ENCODE results near the gene CEP131. TPM values are rescaled to one million over a fixed set of nuclear protein-coding genes. Genes with fewer than 3 reads are reported as not detected.

Gene CEP131
- total RNA-seq, 5 donors from 2014 or later (not counting 1 experiment from before 2014, with no cell fraction given), result 9.0 to 15.8 (median 11.2) TPM

DNA sequence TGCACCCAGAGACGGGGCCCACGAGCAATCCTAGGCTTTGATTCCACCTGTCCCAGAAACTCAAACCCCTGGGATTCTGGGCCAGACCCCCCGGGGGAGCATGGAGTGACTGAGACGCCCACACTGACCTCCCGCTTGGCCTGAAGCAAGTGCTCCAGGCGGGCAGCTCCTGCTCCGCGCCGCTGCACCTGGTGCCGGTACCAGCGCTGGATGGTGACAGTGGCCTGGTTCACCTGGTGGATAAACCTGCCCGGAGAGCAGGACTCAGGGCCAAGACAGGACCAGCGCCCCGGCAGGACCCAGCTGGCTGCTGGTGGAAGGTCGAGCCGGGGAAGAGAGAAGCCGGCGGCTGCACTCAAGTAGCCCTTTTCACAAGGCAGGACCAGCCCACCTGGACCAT, 22.6 kb downstream of the CEP131 start:
- 98% methylated on average over 14 of the region's 18 CpGs for WGBS (ENCODE audit: insufficient coverage)
- CTCF ChIA-PET, result no interaction called here
- Histone ChIP-seq H3K4me1 (ENCODE audit: control insufficient read depth in 1 of 2, extremely low read depth in 1 of 2, insufficient read depth in 2 of 2, low read length in 2 of 2) (no peaks in the 10 kb centered on the region), H3K36me3 (ENCODE audit: control insufficient read depth in 2 of 2, extremely low read depth in 1 of 2, insufficient read depth in 1 of 2, low read length in 1 of 2) (peaks cover 5 to 15% of the 10 kb centered on the region in 2 donors), H3K27ac (ENCODE audit: low read length) (no peak overlapping the region), H3K27me3 (replicated peaks in 1 of 2; ENCODE audit: control insufficient read depth in 2 of 2, extremely low read depth in 1 of 2, insufficient read depth in 2 of 2, low read length in 1 of 2) (no peaks in the 10 kb centered on the region), H3K9me3 (no peaks in the 10 kb centered on the region), H3K4me3 (ENCODE audit: control insufficient read depth in 1 of 2, extremely low read depth in 1 of 2, low read length in 1 of 2) (no peak overlapping the region)
- no peak for ATAC-seq (replicated peaks in 1 of 4)
- no peaks in the 10 kb centered on the region for H3K27me3 Mint-ChIP-seq
- no peaks in the 10 kb centered on the region for H3K4me1 Mint-ChIP-seq
- POLR2A ChIA-PET, result no interaction called here
- no peaks in the 10 kb centered on the region for H3K36me3 Mint-ChIP-seq
- no peak overlapping the region for H3K27ac Mint-ChIP-seq
- H3K4me3 Mint-ChIP-seq, result no peak overlapping the region
- DNase-seq, result no peak
- no peaks in the 10 kb centered on the region for H3K9me3 Mint-ChIP-seq

DNA sequence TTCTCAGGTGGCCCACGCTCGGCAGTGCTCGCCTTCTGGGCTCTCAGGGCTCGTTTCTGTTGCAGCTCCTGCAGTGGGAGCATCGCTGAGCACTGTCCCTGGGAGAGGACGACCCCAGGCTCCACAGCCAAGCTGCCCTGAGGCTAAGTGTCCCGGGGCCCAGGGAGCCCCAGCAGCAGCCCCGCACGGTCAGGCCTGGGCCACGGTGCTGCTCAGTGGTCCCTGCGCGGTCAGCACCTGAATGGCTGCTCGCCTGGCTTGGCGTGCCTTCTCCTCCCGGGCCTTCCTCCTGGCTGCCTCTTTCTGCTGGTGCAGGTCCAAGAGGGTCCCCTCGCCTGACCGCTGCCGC, 23.3 kb downstream of the CEP131 start:
- 95% methylated on average over 18 of the region's 18 CpGs for WGBS (ENCODE audit: insufficient coverage)
- CTCF ChIA-PET, result no interaction called here
- H3K4me1 Mint-ChIP-seq, result no peaks in the 10 kb centered on the region

DNA sequence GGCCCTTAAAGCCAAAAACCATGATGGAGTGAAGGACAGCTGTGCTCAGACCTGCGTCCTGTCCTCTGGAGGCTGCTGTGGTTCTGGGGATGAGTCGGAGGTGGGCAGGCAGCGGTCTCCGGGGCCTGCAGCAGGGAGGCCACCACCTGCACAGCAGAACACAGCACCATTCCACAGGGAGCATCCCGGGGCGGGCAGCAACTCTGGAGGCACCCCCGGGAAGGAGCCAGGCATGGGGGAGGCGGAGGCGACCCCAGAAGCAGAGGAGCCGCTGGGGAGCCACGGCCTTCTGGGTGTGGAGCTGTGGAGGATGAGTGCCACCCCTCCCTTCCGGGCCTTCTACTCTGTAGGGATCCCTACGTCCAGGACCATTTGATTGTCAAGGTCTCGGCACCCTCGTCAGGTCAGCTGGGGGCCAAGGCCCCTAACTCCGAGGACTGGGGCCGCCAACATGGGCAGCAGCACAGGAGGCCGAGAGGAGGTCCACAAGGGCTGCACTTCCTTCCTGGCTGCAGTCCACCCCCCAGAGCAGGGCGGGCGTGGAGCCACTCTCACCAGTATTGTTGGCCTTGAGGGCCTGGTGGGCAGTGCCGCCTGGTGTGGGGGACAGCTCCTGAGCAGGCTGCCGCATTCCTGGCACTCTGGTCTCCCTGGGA, 23.8 kb downstream of the CEP131 start:
- DNase-seq (no peak), ATAC-seq (replicated peaks in 1 of 4) (no peak)
- Histone ChIP-seq H3K4me1 (ENCODE audit: control insufficient read depth in 1 of 2, extremely low read depth in 1 of 2, insufficient read depth in 2 of 2, low read length in 2 of 2) (no peaks in the 10 kb centered on the region), H3K27ac (ENCODE audit: low read length) (no peak overlapping the region), H3K4me3 (ENCODE audit: control insufficient read depth in 1 of 2, extremely low read depth in 1 of 2, low read length in 1 of 2) (no peak overlapping the region), H3K27me3 (replicated peaks in 1 of 2; ENCODE audit: control insufficient read depth in 2 of 2, extremely low read depth in 1 of 2, insufficient read depth in 2 of 2, low read length in 1 of 2) (no peaks in the 10 kb centered on the region), H3K9me3 (no peaks in the 10 kb centered on the region), H3K36me3 (ENCODE audit: control insufficient read depth in 2 of 2, extremely low read depth in 1 of 2, insufficient read depth in 1 of 2, low read length in 1 of 2) (peaks cover 5 to 20% of the 10 kb centered on the region in 2 donors)
- ChIA-PET CTCF (no interaction called here), POLR2A (no interaction called here)
- Mint-ChIP-seq H3K4me3 (no peak overlapping the region), H3K36me3 (no peaks in the 10 kb centered on the region), H3K9me3 (no peaks in the 10 kb centered on the region), H3K27me3 (no peaks in the 10 kb centered on the region), H3K4me1 (no peaks in the 10 kb centered on the region), H3K27ac (no peak overlapping the region)
- WGBS (ENCODE audit: insufficient coverage), result 94% methylated on average over 20 of the region's 22 CpGs

More for the DNA sequence above, 23.3 kb downstream of the CEP131 start:
- Histone ChIP-seq H3K9me3 (no peaks in the 10 kb centered on the region), H3K27me3 (replicated peaks in 1 of 2; ENCODE audit: control insufficient read depth in 2 of 2, extremely low read depth in 1 of 2, insufficient read depth in 2 of 2, low read length in 1 of 2) (no peaks in the 10 kb centered on the region), H3K4me3 (ENCODE audit: control insufficient read depth in 1 of 2, extremely low read depth in 1 of 2, low read length in 1 of 2) (no peak overlapping the region), H3K36me3 (ENCODE audit: control insufficient read depth in 2 of 2, extremely low read depth in 1 of 2, insufficient read depth in 1 of 2, low read length in 1 of 2) (peaks cover 5 to 15% of the 10 kb centered on the region in 2 donors), H3K4me1 (ENCODE audit: control insufficient read depth in 1 of 2, extremely low read depth in 1 of 2, insufficient read depth in 2 of 2, low read length in 2 of 2) (no peaks in the 10 kb centered on the region), H3K27ac (ENCODE audit: low read length) (no peak overlapping the region)
- Mint-ChIP-seq H3K27ac (no peak overlapping the region), H3K4me3 (no peak overlapping the region), H3K36me3 (no peaks in the 10 kb centered on the region), H3K27me3 (no peaks in the 10 kb centered on the region), H3K9me3 (no peaks in the 10 kb centered on the region)
- POLR2A ChIA-PET, result no interaction called here
- ATAC-seq (replicated peaks in 1 of 4) (no peak), DNase-seq (no peak)

DNA sequence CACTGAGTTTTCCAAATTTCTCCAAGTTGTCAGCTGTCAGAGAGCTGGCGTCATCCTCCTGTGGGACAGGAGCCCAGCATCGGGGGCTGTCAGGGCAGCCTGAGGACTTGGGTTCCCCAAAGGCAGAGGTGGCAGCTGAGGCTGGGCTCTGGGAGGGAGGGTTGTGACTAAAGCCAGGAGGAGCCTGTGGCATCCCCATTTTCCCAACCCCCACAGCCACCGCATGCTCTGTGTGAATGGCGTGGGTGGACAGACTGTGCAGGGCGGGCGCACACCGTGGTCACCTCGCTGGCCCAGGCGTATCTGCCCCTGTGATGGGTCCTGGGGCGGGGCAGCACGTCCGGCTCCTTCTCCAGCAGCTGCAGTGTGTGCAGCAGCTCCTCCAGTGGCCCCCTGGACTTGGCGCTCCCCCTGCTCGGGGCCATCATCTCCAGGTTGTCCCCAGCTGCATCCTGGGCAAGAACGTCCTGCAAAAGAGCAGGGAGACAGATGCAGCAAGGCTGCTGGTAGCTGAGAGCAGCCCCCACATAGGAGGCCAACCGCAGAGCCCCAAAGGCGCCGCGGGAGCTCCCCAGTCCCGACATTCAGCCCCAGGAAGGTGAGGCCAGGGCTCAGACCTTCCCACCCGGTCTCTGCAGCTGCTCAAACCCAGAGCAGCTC, 24.8 kb downstream of the CEP131 start:
- DNase-seq, result no peak
- H3K27ac ChIP-seq (ENCODE audit: low read length), result no peak overlapping the region
- Mint-ChIP-seq H3K27ac (no peak overlapping the region), H3K36me3 (no peaks in the 10 kb centered on the region), H3K4me1 (no peaks in the 10 kb centered on the region), H3K27me3 (no peaks in the 10 kb centered on the region), H3K4me3 (no peak overlapping the region), H3K9me3 (no peaks in the 10 kb centered on the region)
- H3K4me3 ChIP-seq (ENCODE audit: control insufficient read depth in 1 of 2, extremely low read depth in 1 of 2, low read length in 1 of 2), result no peak overlapping the region
- H3K36me3 ChIP-seq (ENCODE audit: control insufficient read depth in 2 of 2, extremely low read depth in 1 of 2, insufficient read depth in 1 of 2, low read length in 1 of 2), result peaks cover 5 to 22% of the 10 kb centered on the region in 2 donors
- no peaks in the 10 kb centered on the region for H3K4me1 ChIP-seq (ENCODE audit: control insufficient read depth in 1 of 2, extremely low read depth in 1 of 2, insufficient read depth in 2 of 2, low read length in 2 of 2)
- no peaks in the 10 kb centered on the region for H3K27me3 ChIP-seq (replicated peaks in 1 of 2; ENCODE audit: control insufficient read depth in 2 of 2, extremely low read depth in 1 of 2, insufficient read depth in 2 of 2, low read length in 1 of 2)
- ChIA-PET POLR2A (no interaction called here), CTCF (no interaction called here)
- H3K9me3 ChIP-seq, result no peaks in the 10 kb centered on the region
- ATAC-seq (replicated peaks in 1 of 4), result no peak
- 92% methylated on average over 20 of the region's 21 CpGs for WGBS (ENCODE audit: insufficient coverage)

DNA sequence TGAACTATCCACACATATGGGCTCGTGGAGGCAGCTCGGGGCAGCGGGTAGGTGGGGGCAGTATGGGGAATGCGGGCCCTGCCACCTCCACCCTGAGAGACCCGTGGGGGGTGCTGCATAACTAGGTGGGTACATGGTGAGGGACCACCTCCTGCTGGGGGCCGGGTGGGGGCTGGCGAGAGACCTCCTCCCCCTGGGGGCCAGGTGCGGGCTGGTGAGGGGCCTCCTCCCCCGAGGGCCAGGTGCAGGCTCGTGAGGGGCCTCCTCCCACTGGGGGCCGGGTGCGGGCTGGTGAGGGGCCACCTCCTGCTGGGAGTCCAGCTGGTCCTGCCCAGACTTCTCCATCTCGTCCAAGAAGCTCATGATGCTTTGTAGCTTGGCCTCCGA, 25.4 kb downstream of the CEP131 start:
- Mint-ChIP-seq H3K4me3 (no peak overlapping the region), H3K36me3 (no peaks in the 10 kb centered on the region), H3K9me3 (no peaks in the 10 kb centered on the region), H3K4me1 (no peaks in the 10 kb centered on the region), H3K27me3 (no peaks in the 10 kb centered on the region), H3K27ac (no peak overlapping the region)
- ChIA-PET POLR2A (no interaction called here), CTCF (no interaction called here)
- H3K27ac ChIP-seq (ENCODE audit: low read length), result no peak overlapping the region
- H3K36me3 ChIP-seq (ENCODE audit: control insufficient read depth in 2 of 2, extremely low read depth in 1 of 2, insufficient read depth in 1 of 2, low read length in 1 of 2), result peaks cover 5 to 21% of the 10 kb centered on the region in 2 donors
- H3K27me3 ChIP-seq (replicated peaks in 1 of 2; ENCODE audit: control insufficient read depth in 2 of 2, extremely low read depth in 1 of 2, insufficient read depth in 2 of 2, low read length in 1 of 2), result no peaks in the 10 kb centered on the region
- DNase-seq (no peak), ATAC-seq (replicated peaks in 1 of 4) (no peak)
- 83% methylated on average over 9 of the region's 14 CpGs for WGBS (ENCODE audit: insufficient coverage)
- H3K4me1 ChIP-seq (ENCODE audit: control insufficient read depth in 1 of 2, extremely low read depth in 1 of 2, insufficient read depth in 2 of 2, low read length in 2 of 2), result no peaks in the 10 kb centered on the region
- no peaks in the 10 kb centered on the region for H3K9me3 ChIP-seq
- H3K4me3 ChIP-seq (ENCODE audit: control insufficient read depth in 1 of 2, extremely low read depth in 1 of 2, low read length in 1 of 2), result no peak overlapping the region

DNA sequence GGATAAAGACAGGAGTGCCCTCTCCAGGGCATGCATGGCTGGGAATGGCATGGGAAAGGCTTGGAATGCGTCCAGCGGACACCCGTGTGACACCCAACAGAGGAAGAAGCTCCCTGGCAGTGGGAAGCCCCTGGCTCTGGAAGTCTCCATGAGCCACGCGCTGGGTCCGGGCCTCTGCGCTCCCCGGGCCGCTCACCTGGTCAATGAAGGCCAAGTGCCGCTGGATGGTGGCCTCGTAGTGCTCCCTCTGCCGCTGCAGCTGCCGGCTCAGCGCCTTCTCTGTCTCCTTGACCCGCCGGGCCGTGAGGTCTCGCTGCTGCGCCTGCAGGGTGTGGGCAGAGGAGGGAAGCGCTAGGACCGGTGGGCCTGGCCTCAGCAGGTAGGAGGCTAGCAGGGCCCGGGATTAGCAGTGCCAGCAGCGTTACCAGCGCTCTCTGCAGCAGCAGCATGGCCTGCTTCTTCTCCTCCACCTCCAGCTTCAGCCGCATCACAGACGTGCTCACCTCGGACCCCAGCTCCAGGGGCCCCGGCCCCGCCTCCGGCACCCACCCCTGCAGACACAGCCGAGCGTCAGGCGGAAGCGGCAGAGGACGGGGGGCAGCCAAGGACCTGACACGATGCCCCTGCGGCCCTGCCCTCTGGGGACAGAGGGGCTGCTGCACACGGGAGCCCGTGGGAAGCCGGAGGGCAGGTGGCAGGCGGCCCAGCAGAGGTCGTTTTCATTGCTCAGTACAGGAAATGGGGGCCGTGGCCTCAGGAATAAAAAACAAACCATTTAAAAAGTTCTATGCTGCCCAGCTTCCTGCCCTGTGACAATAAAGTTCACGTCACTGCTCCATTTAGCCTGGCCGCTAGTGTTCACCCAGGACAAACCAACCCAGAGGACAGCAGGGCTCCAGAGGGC, 26.0 kb downstream of the CEP131 start:
- ChIA-PET CTCF (no interaction called here), POLR2A (no interaction called here)
- H3K27me3 ChIP-seq (replicated peaks in 1 of 2; ENCODE audit: control insufficient read depth in 2 of 2, extremely low read depth in 1 of 2, insufficient read depth in 2 of 2, low read length in 1 of 2), result no peaks in the 10 kb centered on the region

More for the DNA sequence above, 26.0 kb downstream of the CEP131 start:
- H3K4me1 Mint-ChIP-seq, result no peaks in the 10 kb centered on the region
- H3K4me3 Mint-ChIP-seq, result no peak overlapping the region
- no peaks in the 10 kb centered on the region for H3K36me3 Mint-ChIP-seq
- no peaks in the 10 kb centered on the region for H3K27me3 Mint-ChIP-seq
- H3K4me1 ChIP-seq (ENCODE audit: control insufficient read depth in 1 of 2, extremely low read depth in 1 of 2, insufficient read depth in 2 of 2, low read length in 2 of 2), result no peaks in the 10 kb centered on the region
- H3K9me3 Mint-ChIP-seq, result no peaks in the 10 kb centered on the region
- no peak for ATAC-seq (replicated peaks in 1 of 4)
- no peak overlapping the region for H3K27ac Mint-ChIP-seq
- 95% methylated on average over 41 of the region's 45 CpGs for WGBS (ENCODE audit: insufficient coverage)
- H3K4me3 ChIP-seq (ENCODE audit: control insufficient read depth in 1 of 2, extremely low read depth in 1 of 2, low read length in 1 of 2), result no peak overlapping the region
- peaks cover 5 to 21% of the 10 kb centered on the region in 2 donors for H3K36me3 ChIP-seq (ENCODE audit: control insufficient read depth in 2 of 2, extremely low read depth in 1 of 2, insufficient read depth in 1 of 2, low read length in 1 of 2)
- no peak for DNase-seq
- no peak overlapping the region for H3K27ac ChIP-seq (ENCODE audit: low read length)
- H3K9me3 ChIP-seq, result no peaks in the 10 kb centered on the region
